GM23248 (cell line): ENCODE data around the gene IQSEC1.

Source experiments
- EZH2 ChIP-seq: fragments of 200-600 bp; sonication (generic); IDR thresholded peaks from 2 replicates; pipeline ENCODE4 v1.6.1; 2018; ENCODE audit warnings: antibody characterized with exemption, mild to moderate bottlenecking; ENCODE audit not compliant: insufficient read depth, poor library complexity, severe bottlenecking
- EZH2phosphoT487 ChIP-seq: fragments of 200-600 bp; sonication (generic); IDR thresholded peaks from 2 replicates; pipeline ENCODE4 v1.6.1; 2018; ENCODE audit warnings: antibody characterized with exemption, moderate library complexity, mild to moderate bottlenecking, low read depth; ENCODE audit not compliant: insufficient read depth

DNA sequence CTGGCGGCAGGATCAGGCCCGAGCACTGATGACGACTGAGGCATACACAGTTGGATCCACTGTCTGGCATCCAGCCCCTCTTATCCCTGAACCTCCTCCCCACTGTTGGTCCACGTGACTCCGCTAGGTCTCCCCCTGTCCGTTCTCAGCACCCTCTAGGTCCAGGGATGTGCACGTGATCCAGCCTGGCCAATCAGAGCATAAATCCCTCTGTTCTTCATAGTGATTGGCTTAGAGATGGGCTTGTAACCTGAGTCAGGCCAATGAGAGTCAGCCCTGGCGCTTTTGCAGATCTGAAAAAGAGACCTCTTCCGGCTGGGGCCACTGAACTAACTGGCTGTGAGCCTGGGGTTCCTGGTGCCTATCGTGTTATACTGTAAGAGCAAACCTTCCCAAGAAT lies 20.5 kb upstream of the IQSEC1 start:
- TF ChIP-seq EZH2, result no peak
- no peak for TF ChIP-seq EZH2phosphoT487
